NCI-H1092 (cell line): ENCODE measurements around the gene TMEM186.
"Not testable (repeated sequence)": the region's sequence is repeated elsewhere in the genome, so short reads cannot be mapped to it uniquely, and the experiment has no call there.

Source experiments
- DNase-seq: peaks from one replicate; lab custom pipeline; 2025; lab: John Stamatoyannopoulos, UW

TMEM186 gene

DNA sequence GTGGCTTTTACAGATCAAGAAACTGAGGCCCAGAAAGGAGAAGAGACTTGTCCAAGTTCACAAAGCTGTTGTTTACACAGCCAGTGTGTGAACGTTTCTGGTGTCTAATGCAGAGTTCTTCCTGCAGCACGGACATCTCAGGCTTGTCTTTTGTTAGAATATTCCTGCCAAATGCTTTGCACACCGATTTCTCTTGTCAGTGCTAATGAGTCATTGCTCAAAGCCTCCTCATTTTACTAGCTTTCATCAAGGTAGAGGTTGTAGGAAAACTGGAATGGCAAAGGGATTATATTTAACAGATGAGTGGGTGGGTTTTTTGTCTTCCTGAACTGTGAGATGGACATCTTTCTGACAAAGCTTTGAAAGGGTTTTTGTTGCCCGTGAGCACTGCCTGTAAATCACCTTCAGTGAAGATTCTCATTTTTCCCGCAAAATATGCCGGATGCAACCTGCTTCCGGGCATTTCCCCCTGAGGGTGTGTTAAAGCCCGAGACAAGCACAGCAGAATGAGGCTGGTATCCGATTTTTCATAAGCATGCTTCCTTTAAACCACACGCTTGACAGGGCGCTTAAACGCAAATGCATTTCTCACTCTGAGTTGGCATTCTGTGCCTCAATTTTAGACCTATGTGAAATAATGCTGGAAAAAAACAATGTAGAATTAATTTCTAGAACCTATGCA is 14.9 kb upstream of the TMEM186 start:
- no peak for DNase-seq

DNA sequence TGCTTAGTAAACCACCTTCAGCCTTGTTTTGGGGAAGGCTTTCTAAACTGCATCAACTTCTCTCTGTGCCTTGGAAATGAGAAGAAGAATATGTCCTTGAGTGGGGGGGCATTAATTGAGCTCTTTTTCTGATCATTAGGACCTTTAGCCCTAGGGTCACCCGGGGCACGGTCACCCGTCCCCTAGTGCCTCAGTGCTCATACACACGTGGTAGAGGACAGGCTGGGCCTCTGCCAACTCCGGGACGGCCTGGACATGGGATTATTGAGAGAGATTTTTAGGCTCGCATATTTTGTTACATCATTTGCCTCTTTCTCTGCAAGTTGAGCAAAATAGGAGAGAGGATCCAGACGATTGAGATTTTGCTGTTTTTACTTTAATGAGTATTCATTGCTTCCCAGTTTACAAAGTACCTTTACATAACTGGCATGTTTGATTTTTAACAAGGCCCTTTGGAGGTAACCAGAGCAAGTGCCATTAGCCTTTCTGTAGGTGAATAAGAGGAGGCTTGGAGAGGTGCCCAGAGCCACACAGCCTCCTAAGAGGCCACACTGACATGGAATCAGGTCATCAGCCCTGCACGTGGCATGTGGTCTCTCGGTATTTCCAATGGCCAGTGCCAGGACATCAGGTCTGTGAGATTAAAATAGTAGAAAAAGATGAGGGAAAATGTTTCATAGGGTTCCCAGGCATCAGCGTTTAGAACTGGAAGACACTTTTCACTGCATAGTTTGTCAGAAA is 11.3 kb upstream of the TMEM186 start:
- no peak for DNase-seq

- no peak for DNase-seq
Observed at GRCh38 chr16:8808009-8808408, 10.6 kb upstream of the TMEM186 start.

GRCh38 chr16:8807189-8807588 is 9.8 kb upstream of the TMEM186 start:
- no peak for DNase-seq

DNA sequence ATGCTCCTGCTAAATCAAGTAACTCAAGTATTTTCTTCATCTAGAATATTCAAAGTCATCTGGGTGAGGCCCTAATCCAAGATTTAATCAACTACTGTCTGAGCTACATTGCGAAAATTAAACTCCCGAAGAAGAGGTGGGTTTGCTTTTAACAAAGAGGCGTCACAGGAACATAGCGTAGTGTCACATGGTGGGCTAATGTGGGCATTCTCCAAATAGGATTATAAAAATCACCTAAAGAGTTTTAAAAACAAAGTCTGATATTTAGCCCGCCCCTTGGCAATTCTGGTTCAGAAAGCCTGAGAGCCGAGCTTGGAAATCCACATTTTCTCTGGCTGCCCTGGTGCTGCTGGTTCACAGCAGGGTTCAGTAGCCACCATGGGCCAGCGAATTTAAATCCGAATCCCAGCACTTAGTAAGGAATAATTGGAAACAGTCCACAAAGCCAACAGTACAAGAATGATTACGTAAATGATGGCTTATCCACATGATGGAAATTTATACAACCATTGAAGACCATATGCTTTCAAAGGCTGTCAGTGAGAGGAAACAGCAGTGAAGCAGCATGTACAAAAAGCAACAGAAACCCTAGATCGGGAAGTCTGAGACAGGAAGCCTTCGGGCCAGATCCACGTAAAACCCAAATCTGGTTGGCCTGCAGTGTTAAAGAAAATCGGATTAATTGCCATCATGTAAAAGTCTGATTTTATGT is 9.0 kb upstream of the TMEM186 start:
- no peak for DNase-seq

DNA sequence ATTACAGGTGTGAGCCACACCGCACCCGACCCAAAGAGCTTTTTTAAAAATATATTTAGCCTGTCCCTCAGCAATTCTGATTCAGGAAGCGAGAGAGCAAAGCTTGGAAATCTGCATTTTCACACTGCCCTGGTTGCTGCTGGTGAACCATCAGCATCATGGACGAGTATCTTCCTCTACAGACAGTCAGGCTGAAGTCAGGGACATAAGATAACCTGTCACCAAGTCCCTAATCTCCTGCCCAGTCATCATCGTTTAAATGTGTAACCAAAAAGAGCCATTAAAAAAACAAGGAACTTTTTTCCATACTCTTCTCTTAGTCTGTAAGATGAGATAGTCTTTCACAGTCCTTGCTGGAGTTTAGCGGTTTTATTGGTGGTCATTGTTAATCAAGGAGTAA is 6.9 kb upstream of the TMEM186 start:
- DNase-seq: no peak

DNA sequence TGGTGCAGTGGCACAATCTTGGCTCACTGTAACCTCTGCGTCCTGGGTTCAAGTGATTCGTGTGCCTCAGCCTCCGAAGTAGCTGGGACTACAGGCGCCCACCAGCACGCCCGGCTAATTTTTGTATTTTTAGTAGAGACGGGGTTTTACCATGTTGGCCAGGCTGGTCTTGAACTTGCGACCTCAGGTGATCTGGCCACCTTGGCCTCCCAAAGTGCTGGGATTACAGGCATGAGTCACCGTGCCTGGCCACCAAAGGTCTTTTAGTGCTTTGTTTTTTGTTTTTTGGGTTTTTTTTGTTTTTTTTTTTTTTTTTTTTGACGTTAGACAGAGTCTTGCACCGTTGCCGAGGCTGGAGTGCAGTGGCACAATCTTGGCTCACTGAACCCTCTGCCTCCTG is 6.3 kb upstream of the TMEM186 start:
- not testable (repeated sequence) for DNase-seq

DNA sequence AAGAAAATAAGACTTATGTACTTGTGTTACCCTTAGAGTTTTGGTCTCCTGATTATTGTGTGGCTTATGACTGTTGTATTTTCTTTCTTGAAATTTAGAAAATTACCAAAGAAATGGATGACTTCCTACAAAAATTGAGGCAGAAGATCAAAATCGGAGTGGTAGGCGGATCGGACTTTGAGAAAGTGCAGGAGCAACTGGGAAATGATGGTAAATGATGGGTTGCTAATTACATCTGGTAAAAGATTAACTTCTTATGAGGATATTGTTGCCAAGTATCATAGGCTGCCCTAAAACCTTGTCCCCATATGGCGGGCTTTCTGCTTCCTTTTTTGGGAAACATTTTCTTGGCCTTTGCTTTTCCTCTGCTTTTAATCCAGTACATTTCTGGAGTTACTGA is 4.3 kb upstream of the TMEM186 start:
- no peak for DNase-seq

DNA sequence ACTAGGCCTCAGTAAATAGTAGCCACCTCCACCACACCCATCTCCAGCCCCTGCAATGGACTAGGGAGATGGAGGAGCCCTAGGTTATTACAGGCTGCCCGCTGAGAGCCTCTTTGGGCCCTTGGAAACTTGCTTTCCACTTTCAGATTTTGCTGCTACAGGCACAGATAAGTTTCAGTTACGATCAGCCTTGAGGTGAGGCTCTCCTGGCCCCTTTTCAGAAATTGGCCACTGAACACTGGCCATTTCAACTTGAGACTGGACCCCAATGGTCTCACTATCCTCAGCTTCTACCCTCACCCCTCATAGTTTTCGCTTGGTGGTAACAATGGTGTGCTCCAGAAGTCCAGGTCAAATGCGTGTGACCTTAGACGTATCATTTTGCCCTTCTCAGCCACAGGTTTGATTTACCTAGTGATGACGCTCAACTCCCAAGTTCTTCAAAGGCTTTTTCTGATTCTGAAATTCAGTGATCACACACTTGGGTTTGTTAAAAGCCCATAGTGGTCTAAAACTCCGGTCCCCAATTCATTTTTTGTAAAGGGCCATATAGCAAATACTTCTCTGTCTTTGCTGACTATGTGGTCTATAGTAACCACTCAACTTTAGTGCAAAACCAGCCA is 1.2 kb upstream of the TMEM186 start:
- no peak for DNase-seq

GRCh38 chr16:8798174-8798527 is 712 bp upstream of the TMEM186 start:
- DNase-seq: no peak

DNA sequence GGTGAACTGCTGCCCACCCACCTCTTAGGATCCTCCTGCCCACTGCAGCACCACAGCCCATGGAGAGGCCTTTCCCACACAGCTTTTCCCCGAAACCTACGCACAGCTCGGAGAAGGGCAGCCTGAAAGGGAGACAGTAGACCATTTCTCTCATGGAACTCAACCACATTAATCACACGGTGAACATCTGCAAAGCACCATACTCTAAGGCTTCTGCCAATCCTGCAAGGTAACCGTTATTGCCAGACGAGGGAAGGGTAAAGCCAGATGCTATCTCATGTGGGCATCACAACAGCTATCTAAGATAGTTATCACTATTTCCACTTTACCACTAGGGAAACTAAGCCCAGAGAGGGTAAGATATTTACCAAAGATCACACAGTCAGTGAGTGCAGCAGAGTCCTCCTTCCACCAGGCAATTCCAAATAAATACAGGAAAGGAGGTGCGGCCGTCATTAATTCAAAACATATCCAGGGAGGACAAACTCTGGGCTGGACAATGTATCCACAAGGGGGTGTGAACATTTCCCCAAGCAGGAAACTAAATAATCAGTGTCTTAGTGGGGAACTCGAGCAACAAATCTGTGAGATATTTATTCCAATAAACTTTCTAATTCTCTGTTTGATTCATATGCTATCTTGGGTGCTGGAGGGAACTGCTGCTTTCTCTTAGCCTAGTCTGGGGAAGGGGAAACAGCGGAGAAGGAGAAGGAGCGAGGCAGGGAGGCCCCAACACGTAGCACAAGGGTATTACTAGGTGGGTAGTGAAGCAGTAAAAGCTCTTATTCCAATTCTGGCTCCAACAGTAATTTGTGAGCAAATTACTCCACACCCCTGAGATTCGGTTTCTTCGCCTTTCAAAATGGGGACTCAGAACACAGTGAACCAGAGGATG is 723 bp downstream of the TMEM186 start:
- no peak for DNase-seq

- DNase-seq: no peak
Observed at GRCh38 chr16:8795818-8796217, 1.6 kb downstream of the TMEM186 start.

DNA sequence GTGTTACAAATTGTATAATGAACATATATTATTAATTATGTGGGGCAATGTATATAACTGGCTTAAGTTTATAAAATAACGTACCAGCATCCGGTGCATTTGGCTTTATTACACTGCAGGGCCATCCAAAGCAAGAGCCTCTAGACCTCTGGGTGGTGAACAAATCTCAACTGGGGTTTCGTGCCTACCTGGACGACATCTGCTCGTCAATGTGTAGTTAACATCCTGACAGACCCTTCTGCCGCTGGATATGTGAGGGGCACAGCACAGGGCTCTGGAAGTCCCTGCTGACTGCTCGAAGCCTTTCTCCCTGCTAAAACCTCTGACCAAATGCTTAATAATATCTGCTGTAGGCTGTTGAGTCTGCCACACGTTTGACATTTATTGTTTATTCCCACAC is 2.3 kb downstream of the TMEM186 start:
- no peak for DNase-seq

DNA sequence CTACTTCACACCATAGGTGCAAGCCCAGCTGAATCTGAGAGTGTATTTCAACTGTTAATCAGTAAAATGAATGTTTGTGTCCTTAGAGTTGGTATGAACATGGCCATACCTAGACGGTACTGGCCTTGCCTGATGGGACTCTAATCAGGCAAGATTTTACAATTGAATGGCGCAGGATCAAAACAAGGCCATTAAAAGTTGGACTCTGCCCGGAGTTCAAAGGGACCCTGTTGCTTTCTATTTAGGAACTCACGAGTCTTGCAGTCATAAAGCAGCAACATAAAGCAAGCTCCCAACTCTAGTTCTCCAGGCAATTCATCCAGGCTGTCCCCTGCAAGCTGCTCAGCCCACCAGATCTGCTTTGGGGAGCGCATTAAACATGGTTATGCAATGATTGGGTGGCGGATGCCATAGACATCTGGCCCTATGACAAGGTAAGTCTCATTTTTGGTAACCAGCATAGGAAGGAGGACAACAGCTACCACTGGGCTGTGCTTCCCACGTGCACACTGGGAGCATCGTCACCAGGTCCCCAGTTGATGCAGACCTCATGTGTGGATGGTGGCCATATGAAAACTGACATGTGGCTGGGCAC is 8.8 kb downstream of the TMEM186 start:
- DNase-seq: no peak

DNA sequence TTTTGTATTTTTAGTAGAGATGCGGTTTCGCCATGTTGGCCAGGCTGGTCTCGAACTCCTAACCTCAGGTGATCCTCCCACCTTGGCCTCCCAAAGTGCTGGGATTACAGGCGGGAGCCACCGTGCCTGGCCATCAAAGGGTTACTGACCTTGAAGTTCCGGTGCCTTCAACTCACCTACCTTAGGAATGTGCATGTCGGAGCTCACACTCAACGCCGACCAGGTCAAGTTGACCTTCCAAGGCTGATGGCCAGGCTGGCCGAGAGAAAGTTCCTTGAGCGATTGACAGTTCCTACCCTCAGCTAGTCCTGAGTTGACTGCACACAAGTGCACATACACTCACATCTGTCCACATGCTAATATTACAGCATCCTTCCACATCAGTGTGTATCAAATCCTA is 11.1 kb downstream of the TMEM186 start:
- DNase-seq: not testable (repeated sequence)

DNA sequence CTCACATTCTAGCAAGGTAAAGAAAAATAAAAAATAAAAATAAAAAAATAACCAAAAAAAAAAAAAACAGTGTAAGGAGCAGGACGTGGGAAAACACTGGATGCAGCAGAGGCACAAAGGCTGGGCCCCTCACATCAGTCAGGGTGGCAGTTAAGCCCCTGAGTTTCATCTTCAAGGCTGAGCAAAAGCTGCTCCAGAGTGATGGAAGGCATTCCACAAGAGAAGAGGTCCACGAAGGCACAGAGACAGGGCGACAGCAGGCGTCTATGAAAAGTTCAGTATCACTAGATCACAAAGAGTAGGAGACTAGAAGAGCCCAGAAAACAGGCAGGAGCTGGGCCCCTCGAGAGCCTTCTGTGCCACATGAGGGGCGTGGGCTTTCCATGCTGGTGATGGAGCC is 12.0 kb downstream of the TMEM186 start:
- no peak for DNase-seq

- no peak for DNase-seq
Observed at GRCh38 chr16:8782673-8783072, 14.8 kb downstream of the TMEM186 start.

DNA sequence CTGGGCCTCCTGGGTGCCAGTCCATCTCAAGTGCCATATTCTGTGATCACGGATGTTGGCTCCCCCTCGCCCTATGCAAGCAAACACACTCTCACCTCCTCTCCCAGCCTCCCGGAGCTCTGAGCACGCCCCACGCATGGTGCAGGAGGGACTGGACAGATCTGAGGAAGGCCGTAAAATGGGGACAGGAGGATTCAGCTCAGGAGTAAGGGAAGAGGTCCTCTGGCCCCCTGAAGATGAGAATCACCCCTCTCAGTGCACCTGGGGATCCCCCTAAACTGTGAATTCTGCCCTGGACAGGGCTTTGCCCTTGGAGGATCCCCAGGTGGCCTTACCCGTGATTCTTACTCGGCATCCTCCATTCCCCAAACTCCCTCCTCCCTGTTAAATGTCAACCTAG is 15.6 kb downstream of the TMEM186 start:
- no peak for DNase-seq

DNA sequence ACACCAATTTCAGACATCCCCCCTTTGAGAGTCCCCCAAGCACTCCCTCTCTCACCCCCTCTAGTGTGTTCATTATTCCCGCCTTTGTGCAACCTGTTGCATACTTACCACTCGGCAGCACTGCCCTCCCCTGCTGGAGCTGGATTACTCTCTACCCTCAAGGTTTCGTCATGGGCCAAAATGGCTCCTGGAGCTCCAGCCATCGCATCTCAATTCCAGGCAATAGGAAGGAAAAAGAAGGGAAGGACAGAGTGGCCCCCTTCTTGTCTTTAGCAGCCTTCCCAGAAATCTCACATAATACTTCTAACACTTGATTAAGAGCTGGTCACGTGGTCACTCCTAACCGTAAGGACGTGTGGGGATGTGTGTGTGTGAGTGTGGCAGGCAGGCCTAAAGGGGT is 20.2 kb downstream of the TMEM186 start:
- no peak for DNase-seq

DNA sequence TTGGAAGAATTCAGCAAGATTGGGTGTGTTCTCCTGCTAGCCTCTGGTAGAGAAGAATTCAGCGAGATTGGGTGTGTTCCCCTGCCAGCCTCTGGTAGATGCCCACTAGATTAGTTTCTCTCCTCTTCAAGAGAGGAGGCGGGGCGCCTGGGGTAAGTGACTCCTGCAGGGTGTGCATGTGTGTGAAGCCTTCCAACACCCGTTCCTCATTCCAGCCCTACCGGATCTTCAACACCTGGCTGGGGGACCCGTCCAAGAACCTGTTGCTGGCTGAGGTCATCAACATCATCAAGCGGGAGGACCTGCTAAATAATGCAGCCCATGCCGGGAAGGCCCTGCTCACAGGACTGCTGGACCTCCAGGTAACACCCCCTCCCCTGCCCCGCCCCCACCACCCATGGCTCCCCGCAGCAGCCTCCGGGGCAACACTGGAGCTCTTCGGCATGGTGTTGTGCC is 21.3 kb downstream of the TMEM186 start:
- DNase-seq: no peak

DNA sequence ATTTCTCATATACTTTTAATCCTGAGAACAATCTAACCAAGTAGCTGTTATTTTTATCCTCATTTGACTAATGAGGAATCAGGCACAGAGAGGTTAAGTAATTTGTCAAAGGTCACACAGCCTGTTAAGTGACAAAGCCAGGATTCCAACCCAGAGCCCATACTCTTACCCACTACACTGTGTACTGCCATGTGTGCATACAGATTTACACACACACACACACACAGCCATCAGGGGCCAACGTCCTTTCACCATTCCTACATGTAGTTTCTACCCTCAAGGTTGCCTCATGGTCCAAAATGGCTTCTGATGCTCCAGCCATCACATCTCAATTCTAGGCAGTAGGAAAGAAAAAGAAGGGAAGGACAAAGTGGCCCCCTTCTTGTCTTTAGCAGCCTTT is 22.1 kb downstream of the TMEM186 start:
- DNase-seq: no peak
